AG10803 (cell line): Measurements from ENCODE around the gene UBP1.

ENCODE experiments used
- DNase-seq: peaks from one replicate; pipeline ENCODE4 v3.0.0; 2010; ENCODE audit warnings: low read depth
- H3K4me3 ChIP-seq: 2 replicates; pipeline ENCODE4 v1.5.1; 2011; ENCODE audit warnings: mild to moderate bottlenecking, low read length, control low read depth
- TF ChIP-seq, protein P1 (sequence below): conservative IDR thresholded peaks from 2 replicates; pipeline ENCODE4 v1.5.1; 2011; ENCODE audit warnings: mild to moderate bottlenecking, low read length, control low read depth, inconsistent platforms

Gene UBP1

GRCh38 chr3:33441225-33441976, 1.2 kb upstream of the UBP1 start:
- DNase-seq, result no peak
- TF ChIP-seq, protein P1, sequence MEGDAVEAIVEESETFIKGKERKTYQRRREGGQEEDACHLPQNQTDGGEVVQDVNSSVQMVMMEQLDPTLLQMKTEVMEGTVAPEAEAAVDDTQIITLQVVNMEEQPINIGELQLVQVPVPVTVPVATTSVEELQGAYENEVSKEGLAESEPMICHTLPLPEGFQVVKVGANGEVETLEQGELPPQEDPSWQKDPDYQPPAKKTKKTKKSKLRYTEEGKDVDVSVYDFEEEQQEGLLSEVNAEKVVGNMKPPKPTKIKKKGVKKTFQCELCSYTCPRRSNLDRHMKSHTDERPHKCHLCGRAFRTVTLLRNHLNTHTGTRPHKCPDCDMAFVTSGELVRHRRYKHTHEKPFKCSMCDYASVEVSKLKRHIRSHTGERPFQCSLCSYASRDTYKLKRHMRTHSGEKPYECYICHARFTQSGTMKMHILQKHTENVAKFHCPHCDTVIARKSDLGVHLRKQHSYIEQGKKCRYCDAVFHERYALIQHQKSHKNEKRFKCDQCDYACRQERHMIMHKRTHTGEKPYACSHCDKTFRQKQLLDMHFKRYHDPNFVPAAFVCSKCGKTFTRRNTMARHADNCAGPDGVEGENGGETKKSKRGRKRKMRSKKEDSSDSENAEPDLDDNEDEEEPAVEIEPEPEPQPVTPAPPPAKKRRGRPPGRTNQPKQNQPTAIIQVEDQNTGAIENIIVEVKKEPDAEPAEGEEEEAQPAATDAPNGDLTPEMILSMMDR, result no peak

GRCh38 chr3:33439546-33440327, 468 bp downstream of the UBP1 start:
- TF ChIP-seq, protein P1, result no peak; the same call in 1 of the 2 replicates
- peak overlapping the region; percentile 80 for H3K4me3 ChIP-seq
- DNase-seq, result peak; percentile 42

More at GRCh38 chr3:33441225-33441976, 1.2 kb upstream of the UBP1 start:
- H3K4me3 ChIP-seq, result peak overlapping the region; percentile 73

DNA sequence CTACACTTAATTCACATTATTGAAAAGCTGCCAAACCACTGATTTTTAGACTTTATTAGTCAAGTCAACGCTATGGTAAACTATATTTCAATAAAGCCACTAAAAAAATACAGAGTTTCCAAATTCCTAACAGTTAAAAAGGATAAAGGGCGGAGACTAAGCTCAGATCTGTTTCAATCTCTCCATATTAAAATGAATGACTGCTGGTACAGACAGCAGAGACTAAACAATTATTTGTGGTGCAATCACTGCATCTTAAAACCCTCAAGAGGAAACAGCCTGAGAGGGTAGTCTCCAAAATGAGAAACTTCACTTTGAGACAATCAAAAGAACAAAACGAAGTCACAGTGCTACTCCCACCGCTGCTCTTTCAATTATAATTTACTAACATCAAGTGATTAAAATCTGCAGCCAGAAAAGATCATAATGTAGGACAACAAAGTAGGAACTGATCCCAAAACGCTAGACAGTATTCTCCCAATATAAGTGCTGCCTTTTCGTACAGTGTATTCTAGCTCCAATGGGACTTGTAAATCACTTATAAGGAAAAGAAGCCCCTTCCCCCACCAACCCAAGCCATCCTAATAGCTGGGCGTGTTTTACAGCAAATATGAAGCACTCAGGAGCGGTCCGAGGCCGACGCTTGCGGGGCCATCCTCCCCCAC, 1.2 kb downstream of the UBP1 start:
- H3K4me3 ChIP-seq, result peak overlapping the region; percentile 80
- DNase-seq, result peak; percentile 20
- TF ChIP-seq, protein P1, result no peak

DNA sequence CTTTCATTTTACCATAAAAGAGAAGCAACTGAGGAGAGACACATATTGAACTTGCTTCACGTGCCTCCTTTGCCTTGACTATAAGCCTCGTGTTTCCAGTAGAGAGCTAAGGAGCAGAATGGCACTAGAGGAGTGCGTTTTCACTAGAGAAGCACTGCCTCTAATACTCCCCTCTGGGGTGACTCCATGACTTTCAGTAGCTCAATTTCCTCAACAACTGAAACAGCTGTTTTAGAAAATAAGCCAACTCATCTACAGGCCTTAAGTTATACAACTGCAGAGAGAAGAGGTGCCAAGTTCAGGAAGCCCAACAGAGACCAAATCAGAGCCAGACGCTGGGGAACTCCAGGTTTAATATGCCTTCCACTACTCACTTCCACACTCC, 1.9 kb downstream of the UBP1 start:
- DNase-seq, result peak; percentile 73
- TF ChIP-seq, protein P1, result no peak

GRCh38 chr3:33437556-33438283, 2.5 kb downstream of the UBP1 start:
- DNase-seq, result peak; percentile 34
- TF ChIP-seq, protein P1, result no peak
- peak overlapping the region; percentile 80 for H3K4me3 ChIP-seq

More for the DNA sequence above, 1.9 kb downstream of the UBP1 start:
- peak overlapping the region; percentile 80 for H3K4me3 ChIP-seq

- TF ChIP-seq, protein P1, result no peak
- DNase-seq, result peak; percentile 23
- no peak overlapping the region for H3K4me3 ChIP-seq
These were observed 6.4 kb downstream of the UBP1 start for GRCh38 chr3:33433843-33434242.
